Suppressor macrophage treated with lipopolysaccharide for 4 hours (primary cell): ENCODE results near the gene DUSP28.
"Not testable (repeated sequence)": the region's sequence is repeated elsewhere in the genome, so short reads cannot be mapped to it uniquely, and the experiment has no call there.

Experiments used
- DNase-seq: peaks from one replicate; pipeline ENCODE4 v3.0.0-alpha.2; 2020

Gene DUSP28

GRCh38 chr2:240528406-240529040, 31.6 kb upstream of the DUSP28 start:
- DNase-seq: no peak

- no peak for DNase-seq
These were observed 30.7 kb upstream of the DUSP28 start for GRCh38 chr2:240529344-240529999.

GRCh38 chr2:240530181-240530580, 30.0 kb upstream of the DUSP28 start:
- no peak for DNase-seq

GRCh38 chr2:240531038-240531437, 29.1 kb upstream of the DUSP28 start:
- no peak for DNase-seq

GRCh38 chr2:240532031-240532775, 28.0 kb upstream of the DUSP28 start:
- no peak for DNase-seq

- DNase-seq: no peak
These were observed 22.0 kb upstream of the DUSP28 start for GRCh38 chr2:240538031-240538780.

GRCh38 chr2:240539101-240539500, 21.1 kb upstream of the DUSP28 start:
- DNase-seq: not testable (repeated sequence)

- no peak for DNase-seq
These were observed 20.3 kb upstream of the DUSP28 start for GRCh38 chr2:240539906-240540305.

GRCh38 chr2:240551288-240551687, 8.9 kb upstream of the DUSP28 start:
- no peak for DNase-seq

- DNase-seq: no peak
These were observed 8.3 kb upstream of the DUSP28 start for GRCh38 chr2:240551811-240552210.

GRCh38 chr2:240553956-240554480, 6.1 kb upstream of the DUSP28 start:
- DNase-seq: no peak

- DNase-seq: no peak
These were observed 5.2 kb upstream of the DUSP28 start for GRCh38 chr2:240554767-240555493.

- no peak for DNase-seq
These were observed 4.5 kb upstream of the DUSP28 start for GRCh38 chr2:240555541-240556250.

- peak; percentile 47 for DNase-seq
These were observed 3.5 kb upstream of the DUSP28 start for GRCh38 chr2:240556553-240557100.

- DNase-seq: no peak
These were observed 2.9 kb upstream of the DUSP28 start for GRCh38 chr2:240557101-240557751.

- DNase-seq: peak; percentile 77
These were observed 2.3 kb upstream of the DUSP28 start, which contains the start of gene ANKMY1 for GRCh38 chr2:240557808-240558207. Gene ANKMY1, minus strand, starts transcription at chr2:240557988. Its CDS starts 653 bp downstream, at chr2:240557335.

GRCh38 chr2:240558236-240558761, 1.9 kb upstream of the DUSP28 start:
- no peak for DNase-seq

- DNase-seq: no peak
These were observed 871 bp upstream of the DUSP28 start for GRCh38 chr2:240559286-240559685.

- DNase-seq: peak; percentile 100
These were observed 545 bp downstream of the DUSP28 start for GRCh38 chr2:240560480-240561324.
